Left ventricle myocardium inferior (tissue), 1 donor: ENCODE results near the gene DISP3. TPM values are rescaled to one million over a fixed set of nuclear protein-coding genes. Genes with fewer than 3 reads are reported as not detected.
"Not testable (repeated sequence)": the region's sequence is repeated elsewhere in the genome, so short reads cannot be mapped to it uniquely, and the experiment has no call there.

Experiments
- DNase-seq: peaks from one replicate; pipeline ENCODE4 v3.0.0-alpha.2; 2020
- H3K27ac ChIP-seq: fragments of 200-600 bp; replicated peaks from 2 replicates; pipeline ENCODE4 v1.8.0; 2021
- H3K27me3 ChIP-seq: fragments of 200-600 bp; 2 replicates; pipeline ENCODE4 v1.8.0; 2021; ENCODE audit warnings: low read depth
- H3K36me3 ChIP-seq: fragments of 200-600 bp; 2 replicates; pipeline ENCODE4 v1.8.0; 2021
- H3K4me1 ChIP-seq: fragments of 200-600 bp; 2 replicates; pipeline ENCODE4 v1.8.0; 2021
- H3K4me3 ChIP-seq: fragments of 200-600 bp; 2 replicates; pipeline ENCODE4 v1.8.0; 2021; ENCODE audit warnings: mild to moderate bottlenecking, moderate library complexity
- H3K9me3 ChIP-seq: fragments of 200-600 bp; replicated peaks from 2 replicates; pipeline ENCODE4 v1.8.0; 2021
- CTCF ChIP-seq: fragments of 200-600 bp; IDR thresholded peaks from 2 replicates; pipeline ENCODE4 v1.8.0; 2021; ENCODE audit warnings: antibody characterized with exemption, mild to moderate bottlenecking, borderline replicate concordance
- intact Hi-C: fragments of 100-400 bp; cut with micrococcal nuclease; formaldehyde crosslinking; loops from one replicate; pipeline ENCODE4 v1.11.0; 2022
- total RNA-seq: library from RNA; stranded (reverse); fragmentation: NEBNext Ultra II Directional; extraction: Animal tissue kit (Norgen Biotek cat#: 25700); gene quantifications from one replicate; pipeline ENCODE4 v1.2.1, GENCODE V29; 2021
- donor health status: DM: no; HTN: yes; CAD: no; lungs with severe emphysema.

DISP3 gene
- total RNA-seq, 1 donor from 2014 or later: not detected

GRCh38 chr1:11579506-11579905 lies 100.6 kb downstream of the DISP3 start:
- H3K4me3 ChIP-seq: no peak overlapping the region
- no peaks in the 10 kb centered on the region for H3K9me3 ChIP-seq
- H3K36me3 ChIP-seq: no peaks in the 10 kb centered on the region
- H3K27me3 ChIP-seq: peaks cover 67% of the 10 kb centered on the region
- no peak overlapping the region for H3K27ac ChIP-seq
- DNase-seq: no peak
- H3K4me1 ChIP-seq: no peaks in the 10 kb centered on the region
- intact Hi-C loops: no loop called here
- TF ChIP-seq CTCF: no peak

GRCh38 chr1:11580049-11580448 lies 101.1 kb downstream of the DISP3 start:
- H3K9me3 ChIP-seq, H3K4me3 ChIP-seq, H3K27ac ChIP-seq, H3K4me1 ChIP-seq, intact Hi-C loops, H3K36me3 ChIP-seq, DNase-seq: not testable (repeated sequence)
- peaks cover 72% of the 10 kb centered on the region for H3K27me3 ChIP-seq

- H3K9me3 ChIP-seq: no peaks in the 10 kb centered on the region
- no peak for TF ChIP-seq CTCF
- H3K36me3 ChIP-seq: no peaks in the 10 kb centered on the region
- H3K27ac ChIP-seq: no peak overlapping the region
- peaks cover 76% of the 10 kb centered on the region for H3K27me3 ChIP-seq
- intact Hi-C loops: no loop called here
- H3K4me3 ChIP-seq: no peak overlapping the region
- no peaks in the 10 kb centered on the region for H3K4me1 ChIP-seq
- DNase-seq: no peak
Measured at GRCh38 chr1:11581445-11581991, 102.6 kb downstream of the DISP3 start.

- H3K27me3 ChIP-seq: peaks cover 67% of the 10 kb centered on the region
- peaks cover 11% of the 10 kb centered on the region for H3K9me3 ChIP-seq
- TF ChIP-seq CTCF: no peak
- H3K36me3 ChIP-seq: no peaks in the 10 kb centered on the region
- H3K4me3 ChIP-seq: no peak overlapping the region
- H3K27ac ChIP-seq: no peak overlapping the region
- no peak for DNase-seq
- no peaks in the 10 kb centered on the region for H3K4me1 ChIP-seq
- intact Hi-C loops: no loop called here
Measured at GRCh38 chr1:11585389-11585788, 106.4 kb downstream of the DISP3 start.

Other genes starting within 250 kb of the DISP3 start
- gene MTOR, start 216.6 kb upstream of the DISP3 start, total RNA-seq: 34.9 TPM
- gene UBIAD1, start 206.0 kb upstream of the DISP3 start, total RNA-seq: 9.6 TPM
- 1.9 TPM for gene FBXO2, start 175.3 kb downstream of the DISP3 start, total RNA-seq
- gene FBXO44, start 175.7 kb downstream of the DISP3 start, total RNA-seq: 20.2 TPM
- 10.3 TPM for gene FBXO6, start 185.0 kb downstream of the DISP3 start, total RNA-seq
- gene MAD2L2, start 202.0 kb downstream of the DISP3 start, total RNA-seq: 17.2 TPM
- gene DRAXIN, start 212.6 kb downstream of the DISP3 start, total RNA-seq: 0.05 TPM